PC-9 (cell line): ENCODE measurements around the gene TGFBR2.

ENCODE experiments used
- CTCF ChIP-seq: fragments of 200-600 bp; sonication (generic); conservative IDR thresholded peaks from 2 replicates; pipeline ENCODE4 v1.6.1; 2017; ENCODE audit warnings: mixed run types, antibody characterized with exemption, mild to moderate bottlenecking, moderate library complexity
- EZH2 ChIP-seq: fragments of 200-600 bp; sonication (generic); IDR thresholded peaks from 2 replicates; pipeline ENCODE4 v1.8.0; 2017; ENCODE audit warnings: antibody characterized with exemption, low read depth

DNA sequence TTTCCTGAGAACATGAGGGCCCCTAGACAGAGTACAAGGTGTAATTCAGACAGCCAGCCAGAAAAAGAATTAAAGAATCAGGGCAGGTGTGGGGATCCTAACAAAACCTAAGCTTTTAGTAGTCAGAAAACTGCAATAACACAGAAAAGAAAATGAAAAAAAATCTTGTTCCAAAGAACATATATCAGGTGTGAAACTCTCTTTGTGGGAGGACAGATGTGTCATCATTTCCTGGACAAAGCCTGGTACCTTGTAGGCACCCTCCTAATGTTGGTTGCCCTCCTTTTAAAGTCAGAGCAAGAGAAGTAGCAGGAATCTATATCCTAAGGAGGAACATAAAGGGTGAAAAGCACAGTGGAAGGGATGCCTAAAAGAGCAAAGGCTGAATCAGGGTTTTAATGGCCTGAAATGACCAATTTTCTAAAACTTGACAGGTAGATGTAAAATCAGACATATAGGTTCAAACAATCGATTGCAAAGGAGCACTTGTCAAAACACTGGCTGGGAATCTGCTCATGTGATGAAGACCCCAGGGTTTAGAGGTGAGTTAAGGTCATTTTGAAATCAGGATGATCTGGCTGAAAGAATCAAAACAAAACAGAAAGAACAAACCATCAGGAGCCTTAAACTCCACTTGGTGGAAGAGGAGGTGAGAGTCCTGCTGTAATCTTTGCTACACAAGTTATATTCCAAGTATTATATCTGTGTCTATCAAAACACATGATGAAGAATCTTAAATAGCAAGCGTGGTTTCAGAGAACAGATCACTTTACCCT is 54.9 kb downstream of the TGFBR2 start:
- no peak for TF ChIP-seq CTCF
- no peak for TF ChIP-seq EZH2
